Right lobe of liver (tissue), 4 donors: Measurements from ENCODE around the gene DCTN2.

Source experiments
- POLR2A ChIP-seq: fragments of 450-650 bp; IDR thresholded peaks from one replicate; pipeline ENCODE4 v1.6.1; 2017; ENCODE audit warnings: antibody characterized with exemption, mild to moderate bottlenecking
- TF ChIP-seq, protein P1 (sequence below), 4 donors: fragments of 200-600 bp in 3 of 4; fragments of 450-650 bp in 1 of 4; IDR thresholded peaks; one replicate each; pipeline versions ENCODE4 v1.5.1 to v1.8.0; 2016 to 2022; ENCODE audit warnings: antibody characterized with exemption in 4 of 4, mild to moderate bottlenecking in 2 of 4
- donor health status: DM: no; HTN: no; CAD: no.
- donor health status: DM: no; HTN: no; CAD: no.
- donor health status: DM: no; HTN: yes; CAD: no.

- TF ChIP-seq, protein P1, sequence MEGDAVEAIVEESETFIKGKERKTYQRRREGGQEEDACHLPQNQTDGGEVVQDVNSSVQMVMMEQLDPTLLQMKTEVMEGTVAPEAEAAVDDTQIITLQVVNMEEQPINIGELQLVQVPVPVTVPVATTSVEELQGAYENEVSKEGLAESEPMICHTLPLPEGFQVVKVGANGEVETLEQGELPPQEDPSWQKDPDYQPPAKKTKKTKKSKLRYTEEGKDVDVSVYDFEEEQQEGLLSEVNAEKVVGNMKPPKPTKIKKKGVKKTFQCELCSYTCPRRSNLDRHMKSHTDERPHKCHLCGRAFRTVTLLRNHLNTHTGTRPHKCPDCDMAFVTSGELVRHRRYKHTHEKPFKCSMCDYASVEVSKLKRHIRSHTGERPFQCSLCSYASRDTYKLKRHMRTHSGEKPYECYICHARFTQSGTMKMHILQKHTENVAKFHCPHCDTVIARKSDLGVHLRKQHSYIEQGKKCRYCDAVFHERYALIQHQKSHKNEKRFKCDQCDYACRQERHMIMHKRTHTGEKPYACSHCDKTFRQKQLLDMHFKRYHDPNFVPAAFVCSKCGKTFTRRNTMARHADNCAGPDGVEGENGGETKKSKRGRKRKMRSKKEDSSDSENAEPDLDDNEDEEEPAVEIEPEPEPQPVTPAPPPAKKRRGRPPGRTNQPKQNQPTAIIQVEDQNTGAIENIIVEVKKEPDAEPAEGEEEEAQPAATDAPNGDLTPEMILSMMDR (IDR thresholded peaks at IDR 0.05) = no peak
- no peak for TF ChIP-seq POLR2A
Observed at GRCh38 chr12:57541717-57542116, 5.3 kb downstream of the DCTN2 start.
